Right lobe of liver (tissue), 4 donors: ENCODE results near the gene KANSL2.

ENCODE experiments used
- CTCF ChIP-seq, 4 donors: fragments of 200-600 bp in 3 of 4; fragments of 450-650 bp in 1 of 4; IDR thresholded peaks; one replicate each; pipeline versions ENCODE4 v1.5.1 to v1.8.0; 2016 to 2022; ENCODE audit warnings: antibody characterized with exemption in 4 of 4, mild to moderate bottlenecking in 2 of 4
- POLR2A ChIP-seq: fragments of 450-650 bp; IDR thresholded peaks from one replicate; pipeline ENCODE4 v1.6.1; 2017; ENCODE audit warnings: antibody characterized with exemption, mild to moderate bottlenecking
- donor health status: DM: no; HTN: no; CAD: no.
- donor health status: DM: no; HTN: no; CAD: no.
- donor health status: DM: no; HTN: yes; CAD: no.

DNA sequence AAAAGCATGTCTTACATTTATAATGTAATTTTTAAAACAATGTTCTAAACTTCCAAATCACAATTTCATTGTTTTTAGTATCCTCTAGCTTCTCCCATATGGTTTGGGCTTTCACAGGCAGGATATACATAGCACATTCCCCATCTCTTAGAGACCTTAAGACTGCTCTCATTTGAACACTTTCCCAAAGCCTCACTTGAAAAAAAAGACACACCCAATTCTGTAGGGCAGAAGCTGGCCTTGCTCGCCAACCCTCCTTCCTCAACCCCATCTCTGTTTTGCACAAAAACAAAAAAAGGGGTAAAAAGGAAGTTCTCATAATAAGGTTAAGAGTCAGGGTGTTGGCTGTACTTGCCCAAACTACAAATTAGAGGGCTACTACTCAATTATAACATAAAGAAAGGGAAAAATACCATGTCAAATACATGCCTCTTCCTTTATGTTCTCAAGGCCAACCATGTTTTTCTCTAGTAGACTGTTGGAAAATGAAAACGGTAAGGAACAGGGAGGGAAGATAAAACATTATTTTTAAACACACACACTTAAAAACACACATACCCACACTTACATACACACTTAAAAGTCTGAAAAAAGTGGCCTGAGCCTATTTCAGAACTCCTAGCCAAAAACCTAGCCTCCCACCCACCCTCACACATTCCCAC is 9.9 kb upstream of the KANSL2 start:
- no peak for TF ChIP-seq CTCF (IDR thresholded peaks at IDR 0.05)
- TF ChIP-seq POLR2A: no peak
